Panc1 (cell line): ENCODE measurements around the gene TRIM15. TPM values are rescaled to one million over a fixed set of nuclear protein-coding genes. Genes with fewer than 3 reads are reported as not detected.

Experiments
- ATAC-seq: fragments of 200-7000 bp; cut with Tn5 transposase; 2 replicates; pipeline ENCODE4 v1.9.1; 2020; ENCODE audit warnings: mild to moderate bottlenecking, moderate library complexity
- BruUV-seq: library from RNA; stranded (reverse); fragments of 400-500 nt; replicated peaks from 2 replicates; lab custom pipeline; 2021; lab: Mats Ljungman, UMichigan
- CTCF ChIA-PET: fragments of 300-600 bp; sonication (Branson Sonifier 250); formaldehyde crosslinking; loops from one replicate; lab custom pipeline; 2022; ENCODE audit warnings: antibody characterized with exemption; lab: Charles Lee
- POLR2A ChIA-PET: fragments of 300-600 bp; sonication (Branson Sonifier 250); formaldehyde crosslinking; loops from one replicate; lab custom pipeline; 2022; ENCODE audit warnings: antibody characterized with exemption; lab: Charles Lee
- DNase-seq: peaks from one replicate; pipeline ENCODE4 v3.0.0-alpha.2; 2010; ENCODE audit warnings: low read depth, low spot score
- H3K27ac ChIP-seq: 2 replicates; pipeline ENCODE4 v1.5.1; 2011; ENCODE audit warnings: mild to moderate bottlenecking, low read length, inconsistent platforms
- H3K27me3 ChIP-seq: fragments of 200-500 bp; sonication (Bioruptor generic); 2 replicates; pipeline ENCODE4 v1.6.0; 2014; ENCODE audit warnings: low read length, inconsistent platforms; ENCODE audit not compliant: control insufficient read depth, insufficient read depth
- H3K36me3 ChIP-seq: fragments of 200-500 bp; sonication (Bioruptor generic); 2 replicates; pipeline ENCODE4 v1.5.1; 2014; ENCODE audit warnings: inconsistent platforms, mild to moderate bottlenecking, low read length, moderate library complexity; ENCODE audit not compliant: control insufficient read depth, insufficient read depth
- H3K4me1 ChIP-seq: 2 replicates; pipeline ENCODE4 v1.5.1; 2011; ENCODE audit warnings: inconsistent platforms, mild to moderate bottlenecking, low read length, moderate library complexity; ENCODE audit not compliant: control insufficient read depth, insufficient read depth
- H3K4me3 ChIP-seq, 2 experiments: 2 replicates each; pipeline ENCODE4 v1.5.1; 2011 to 2012; ENCODE audit warnings: low read depth in 2 of 2, low read length in 2 of 2, mild to moderate bottlenecking in 2 of 2, inconsistent platforms in 1 of 2, moderate library complexity in 1 of 2
- H3K9me3 ChIP-seq: fragments of 200-500 bp; sonication (Bioruptor generic); 2 replicates; pipeline ENCODE4 v1.5.1; 2014; ENCODE audit warnings: low read depth, mild to moderate bottlenecking, inconsistent platforms, low read length, moderate library complexity; ENCODE audit not compliant: control insufficient read depth, insufficient read depth
- POLR2AphosphoS5 ChIP-seq: IDR thresholded peaks from 2 replicates; pipeline ENCODE4 v1.6.1; 2012; ENCODE audit warnings: mild to moderate bottlenecking, low read depth, low read length, moderate library complexity
- SIN3A ChIP-seq: IDR thresholded peaks from 2 replicates; pipeline ENCODE4 v1.6.1; 2012; ENCODE audit warnings: low read depth, mild to moderate bottlenecking, low read length, moderate library complexity, borderline replicate concordance; ENCODE audit not compliant: insufficient read depth
- TCF7L2 ChIP-seq: IDR thresholded peaks from 2 replicates; pipeline ENCODE4 v1.6.1; 2011; ENCODE audit warnings: mild to moderate bottlenecking, low read depth, low read length, inconsistent platforms
- in situ Hi-C: cut with HindIII; loops from 2 replicates; pipeline ENCODE4 v1.10.0; 2016; ENCODE audit warnings: low sequenced_read_pairs, low pct_unique_long_range_greater_than_20kb
- intact Hi-C: fragments of 100-400 bp; cut with micrococcal nuclease; formaldehyde crosslinking; loops from one replicate; pipeline ENCODE4 v1.10.0; 2022; ENCODE audit not compliant: unreplicated experiment
- total RNA-seq: library from RNA; stranded (reverse); gene quantifications from one replicate; pipeline ENCODE4 v1.2.1, GENCODE V29; 2021; ENCODE audit not compliant: unreplicated experiment
- TF ChIP-seq, protein P1 (sequence below), 2 experiments: IDR thresholded peaks; 2 replicates each; pipeline ENCODE4 v1.6.1; 2011 to 2012; ENCODE audit warnings: low read depth in 2 of 2, control low read depth in 1 of 2, low read length in 1 of 2, mild to moderate bottlenecking in 1 of 2, moderate library complexity in 1 of 2; ENCODE audit not compliant: insufficient read depth in 1 of 2
- TF ChIP-seq, protein P2 (sequence below): fragments of 450-650 bp; IDR thresholded peaks from 2 replicates; pipeline ENCODE4 v1.5.1; 2017; ENCODE audit warnings: mild to moderate bottlenecking

TRIM15 gene
- total RNA-seq, 1 experiment from 2014 or later = 0.13 TPM

DNA sequence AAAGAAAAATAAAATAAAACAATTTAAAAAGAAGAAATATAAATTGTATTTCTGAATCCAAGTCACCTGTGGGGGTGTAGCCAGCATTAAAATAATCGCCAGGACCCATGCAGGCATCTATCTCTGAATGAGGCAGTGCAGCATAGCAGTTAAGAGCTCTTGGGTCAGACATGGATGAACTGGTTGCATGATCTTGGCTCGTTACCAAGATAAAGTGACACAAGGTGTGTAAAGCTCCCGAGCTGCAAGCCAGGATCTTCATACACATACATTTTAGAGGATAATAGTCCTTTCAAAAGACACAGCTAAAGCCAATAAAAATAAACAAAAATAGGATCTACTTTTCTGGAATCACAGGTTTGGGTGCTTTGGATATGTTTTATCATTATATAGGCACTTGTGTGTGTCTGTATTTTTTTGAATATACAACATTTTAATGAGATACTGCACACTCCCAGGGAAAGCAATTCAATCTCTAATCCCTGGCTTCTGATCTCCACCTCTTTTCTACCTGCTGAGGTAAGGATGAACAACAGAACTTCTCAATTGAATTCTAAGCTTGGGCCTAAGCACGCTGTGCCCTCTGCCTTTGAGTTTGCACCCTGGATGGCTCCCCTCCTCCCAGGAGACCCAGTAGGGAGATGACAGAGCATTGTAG lies 11.2 kb upstream of the TRIM15 start:
- intact Hi-C loops = no loop called here
- ChIA-PET POLR2A (no interaction called here), CTCF (interaction anchor here (0.9 to 1.1 kb wide), 2 partner anchors 21 to 49 kb away, joined by 3 to 4 read pairs; no protein-coding TSS in a partner anchor)
- DNase-seq (no peak), ATAC-seq (no peak)
- in situ Hi-C loops = no loop called here
- BruUV-seq = no TSS peak
- Histone ChIP-seq H3K36me3 (no peaks in the 10 kb centered on the region), H3K27me3 (peaks cover 14% of the 10 kb centered on the region), H3K4me1 (no peaks in the 10 kb centered on the region), H3K9me3 (no peaks in the 10 kb centered on the region), H3K4me3 (no peak overlapping the region), H3K27ac (no peak overlapping the region)
- TF ChIP-seq, protein P1, sequence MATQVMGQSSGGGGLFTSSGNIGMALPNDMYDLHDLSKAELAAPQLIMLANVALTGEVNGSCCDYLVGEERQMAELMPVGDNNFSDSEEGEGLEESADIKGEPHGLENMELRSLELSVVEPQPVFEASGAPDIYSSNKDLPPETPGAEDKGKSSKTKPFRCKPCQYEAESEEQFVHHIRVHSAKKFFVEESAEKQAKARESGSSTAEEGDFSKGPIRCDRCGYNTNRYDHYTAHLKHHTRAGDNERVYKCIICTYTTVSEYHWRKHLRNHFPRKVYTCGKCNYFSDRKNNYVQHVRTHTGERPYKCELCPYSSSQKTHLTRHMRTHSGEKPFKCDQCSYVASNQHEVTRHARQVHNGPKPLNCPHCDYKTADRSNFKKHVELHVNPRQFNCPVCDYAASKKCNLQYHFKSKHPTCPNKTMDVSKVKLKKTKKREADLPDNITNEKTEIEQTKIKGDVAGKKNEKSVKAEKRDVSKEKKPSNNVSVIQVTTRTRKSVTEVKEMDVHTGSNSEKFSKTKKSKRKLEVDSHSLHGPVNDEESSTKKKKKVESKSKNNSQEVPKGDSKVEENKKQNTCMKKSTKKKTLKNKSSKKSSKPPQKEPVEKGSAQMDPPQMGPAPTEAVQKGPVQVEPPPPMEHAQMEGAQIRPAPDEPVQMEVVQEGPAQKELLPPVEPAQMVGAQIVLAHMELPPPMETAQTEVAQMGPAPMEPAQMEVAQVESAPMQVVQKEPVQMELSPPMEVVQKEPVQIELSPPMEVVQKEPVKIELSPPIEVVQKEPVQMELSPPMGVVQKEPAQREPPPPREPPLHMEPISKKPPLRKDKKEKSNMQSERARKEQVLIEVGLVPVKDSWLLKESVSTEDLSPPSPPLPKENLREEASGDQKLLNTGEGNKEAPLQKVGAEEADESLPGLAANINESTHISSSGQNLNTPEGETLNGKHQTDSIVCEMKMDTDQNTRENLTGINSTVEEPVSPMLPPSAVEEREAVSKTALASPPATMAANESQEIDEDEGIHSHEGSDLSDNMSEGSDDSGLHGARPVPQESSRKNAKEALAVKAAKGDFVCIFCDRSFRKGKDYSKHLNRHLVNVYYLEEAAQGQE (IDR thresholded peaks at IDR 0.05; ENCODE audit: insufficient read depth in 1 of 2, low read depth in 2 of 2, low read length in 1 of 2) = no peak

DNA sequence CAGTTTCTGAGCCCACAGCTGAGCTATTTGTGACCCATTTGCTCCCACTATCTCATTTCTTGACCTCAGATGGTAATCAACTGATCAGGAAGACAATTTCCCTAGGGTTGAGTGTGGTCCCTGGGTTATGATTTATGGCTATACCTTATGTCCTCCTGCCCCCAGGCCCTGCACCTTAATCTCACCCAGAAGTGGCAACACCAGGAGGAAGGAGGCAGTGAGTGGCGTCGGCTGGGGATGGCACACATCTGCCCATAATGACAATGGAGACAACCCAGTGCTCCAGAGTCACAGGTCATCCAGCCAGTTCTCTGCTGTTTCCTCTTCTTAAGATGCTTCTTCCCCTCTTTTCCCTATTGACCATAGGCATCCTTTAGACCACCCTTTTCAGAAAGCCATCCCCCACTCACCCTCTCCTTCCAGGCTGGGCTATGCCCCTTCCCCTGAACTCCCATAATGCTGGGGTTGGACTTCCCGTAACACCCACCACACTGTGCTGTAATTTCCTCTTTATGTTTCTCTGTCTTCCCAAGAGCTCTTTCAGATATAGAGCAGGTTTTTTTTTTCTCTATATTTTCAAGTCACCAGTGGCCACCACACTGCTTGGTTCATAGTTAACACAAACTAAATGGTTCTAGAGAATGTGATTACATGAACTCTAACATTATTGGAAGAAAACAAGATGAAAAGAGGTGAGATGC lies 10.3 kb upstream of the TRIM15 start:
- H3K36me3 ChIP-seq = no peaks in the 10 kb centered on the region
- CTCF ChIA-PET = interaction anchor here (0.9 kb wide), 1 partner anchor 50 kb away, joined by 3 read pairs; no protein-coding TSS in a partner anchor
- in situ Hi-C loops = no loop called here

More for the DNA sequence above, 10.3 kb upstream of the TRIM15 start:
- DNase-seq = no peak
- no peak overlapping the region for H3K4me3 ChIP-seq
- TF ChIP-seq, protein P2, sequence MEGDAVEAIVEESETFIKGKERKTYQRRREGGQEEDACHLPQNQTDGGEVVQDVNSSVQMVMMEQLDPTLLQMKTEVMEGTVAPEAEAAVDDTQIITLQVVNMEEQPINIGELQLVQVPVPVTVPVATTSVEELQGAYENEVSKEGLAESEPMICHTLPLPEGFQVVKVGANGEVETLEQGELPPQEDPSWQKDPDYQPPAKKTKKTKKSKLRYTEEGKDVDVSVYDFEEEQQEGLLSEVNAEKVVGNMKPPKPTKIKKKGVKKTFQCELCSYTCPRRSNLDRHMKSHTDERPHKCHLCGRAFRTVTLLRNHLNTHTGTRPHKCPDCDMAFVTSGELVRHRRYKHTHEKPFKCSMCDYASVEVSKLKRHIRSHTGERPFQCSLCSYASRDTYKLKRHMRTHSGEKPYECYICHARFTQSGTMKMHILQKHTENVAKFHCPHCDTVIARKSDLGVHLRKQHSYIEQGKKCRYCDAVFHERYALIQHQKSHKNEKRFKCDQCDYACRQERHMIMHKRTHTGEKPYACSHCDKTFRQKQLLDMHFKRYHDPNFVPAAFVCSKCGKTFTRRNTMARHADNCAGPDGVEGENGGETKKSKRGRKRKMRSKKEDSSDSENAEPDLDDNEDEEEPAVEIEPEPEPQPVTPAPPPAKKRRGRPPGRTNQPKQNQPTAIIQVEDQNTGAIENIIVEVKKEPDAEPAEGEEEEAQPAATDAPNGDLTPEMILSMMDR = no peak
- no peak for TF ChIP-seq SIN3A
- TF ChIP-seq, protein P1 (IDR thresholded peaks at IDR 0.05; ENCODE audit: insufficient read depth in 1 of 2, low read depth in 2 of 2, low read length in 1 of 2) = no peak
- TF ChIP-seq TCF7L2 = no peak
- no peak for TF ChIP-seq POLR2AphosphoS5
- no peaks in the 10 kb centered on the region for H3K4me1 ChIP-seq
- BruUV-seq = no TSS peak
- H3K27me3 ChIP-seq = peaks cover 14% of the 10 kb centered on the region
- H3K27ac ChIP-seq = no peak overlapping the region
- ATAC-seq = no peak
- intact Hi-C loops = no loop called here
- POLR2A ChIA-PET = no interaction called here
- no peaks in the 10 kb centered on the region for H3K9me3 ChIP-seq
